K562 treated with DMSO at 1 percent for 4 hours (cell line): ENCODE results near the gene RNF150. TPM values are rescaled to one million over a fixed set of nuclear protein-coding genes. Genes with fewer than 3 reads are reported as not detected.

Experiments used
- total RNA-seq: library from RNA; unstranded; fragments of 300-600 nt; gene quantifications from 2 replicates; pipeline ENCODE4 v1.2.3, GENCODE V29; 2022; ENCODE audit not compliant: insufficient read depth

Gene RNF150
- not detected in 2 replicates for total RNA-seq

GRCh38 chr4:141133146-141133998 lies at the start of gene RNF150:
Gene RNF150 (minus strand): TSS chr4:141133469.

Other genes with a start within 250 kb of the RNF150 start
- gene ZNF330, start 87.4 kb upstream of the RNF150 start, total RNA-seq = 39.3 and 40.0 TPM in 2 replicates